GM10248 (cell line): ENCODE measurements around the gene EPB41.

Experiments used
- CTCF ChIA-PET: fragments of 300-600 bp; sonication (Branson Sonifier 250); formaldehyde crosslinking; extraction: SDS; loops from one replicate; lab custom pipeline; 2021; ENCODE audit warnings: antibody characterized with exemption; lab: Yijun Ruan, JAX
- POLR2A ChIA-PET: fragments of 350-650 bp; sonication (Branson Sonifier 250); formaldehyde crosslinking; extraction: SDS; loops from one replicate; lab custom pipeline; 2020; ENCODE audit warnings: antibody characterized with exemption; lab: Yijun Ruan, JAX
- DNase-seq: peaks from one replicate; pipeline ENCODE4 v3.0.0; 2012; ENCODE audit errors: extremely low spot score
- TF ChIP-seq, protein P1 (sequence below): IDR thresholded peaks from 2 replicates; pipeline ENCODE4 v1.5.1; 2012; ENCODE audit warnings: mild to moderate bottlenecking, low read depth; ENCODE audit errors: extremely low read depth, missing control alignments, control extremely low read depth

The EPB41 gene

DNA sequence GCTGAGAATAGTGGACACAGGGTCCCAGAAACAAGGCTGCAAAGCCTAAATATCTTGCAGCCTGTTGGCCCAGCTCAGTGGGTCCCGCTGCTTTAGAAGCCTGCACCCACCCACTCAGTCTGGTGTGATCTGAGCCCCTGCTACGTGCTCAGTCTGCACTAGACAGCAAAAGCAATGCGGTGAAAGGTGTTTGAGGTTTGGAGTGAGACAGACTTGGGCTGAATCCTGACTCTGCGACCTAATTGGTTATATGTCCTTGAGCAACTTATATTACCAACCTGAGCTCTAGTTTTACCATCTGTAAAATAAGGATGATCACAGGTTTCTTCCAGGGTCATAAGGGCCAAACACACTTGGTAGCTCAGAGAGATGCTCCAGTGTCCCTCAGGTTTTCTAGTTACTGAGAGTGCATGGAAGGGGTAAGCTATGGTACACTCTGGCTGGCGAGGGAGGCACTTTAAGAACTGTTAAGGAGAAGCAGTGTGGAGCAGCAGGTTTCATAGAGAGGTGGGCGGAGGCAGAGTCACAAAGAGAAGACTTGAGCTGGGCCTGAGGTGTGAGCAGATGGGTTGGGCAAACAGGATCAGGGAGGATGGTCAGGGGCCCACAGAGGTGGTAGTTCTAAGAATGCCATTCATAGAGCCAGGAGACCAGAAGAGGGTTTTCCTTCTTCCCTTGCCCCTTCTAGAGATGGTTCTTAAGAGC is 199.2 kb downstream of the EPB41 start:
- POLR2A ChIA-PET = no interaction called here
- TF ChIP-seq, protein P1, sequence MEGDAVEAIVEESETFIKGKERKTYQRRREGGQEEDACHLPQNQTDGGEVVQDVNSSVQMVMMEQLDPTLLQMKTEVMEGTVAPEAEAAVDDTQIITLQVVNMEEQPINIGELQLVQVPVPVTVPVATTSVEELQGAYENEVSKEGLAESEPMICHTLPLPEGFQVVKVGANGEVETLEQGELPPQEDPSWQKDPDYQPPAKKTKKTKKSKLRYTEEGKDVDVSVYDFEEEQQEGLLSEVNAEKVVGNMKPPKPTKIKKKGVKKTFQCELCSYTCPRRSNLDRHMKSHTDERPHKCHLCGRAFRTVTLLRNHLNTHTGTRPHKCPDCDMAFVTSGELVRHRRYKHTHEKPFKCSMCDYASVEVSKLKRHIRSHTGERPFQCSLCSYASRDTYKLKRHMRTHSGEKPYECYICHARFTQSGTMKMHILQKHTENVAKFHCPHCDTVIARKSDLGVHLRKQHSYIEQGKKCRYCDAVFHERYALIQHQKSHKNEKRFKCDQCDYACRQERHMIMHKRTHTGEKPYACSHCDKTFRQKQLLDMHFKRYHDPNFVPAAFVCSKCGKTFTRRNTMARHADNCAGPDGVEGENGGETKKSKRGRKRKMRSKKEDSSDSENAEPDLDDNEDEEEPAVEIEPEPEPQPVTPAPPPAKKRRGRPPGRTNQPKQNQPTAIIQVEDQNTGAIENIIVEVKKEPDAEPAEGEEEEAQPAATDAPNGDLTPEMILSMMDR = no peak
- CTCF ChIA-PET = interaction anchor here (1.1 to 1.3 kb wide), 2 partner anchors 11 to 22 kb away, joined by 3 read pairs; no protein-coding TSS in a partner anchor
- no peak for DNase-seq

DNA sequence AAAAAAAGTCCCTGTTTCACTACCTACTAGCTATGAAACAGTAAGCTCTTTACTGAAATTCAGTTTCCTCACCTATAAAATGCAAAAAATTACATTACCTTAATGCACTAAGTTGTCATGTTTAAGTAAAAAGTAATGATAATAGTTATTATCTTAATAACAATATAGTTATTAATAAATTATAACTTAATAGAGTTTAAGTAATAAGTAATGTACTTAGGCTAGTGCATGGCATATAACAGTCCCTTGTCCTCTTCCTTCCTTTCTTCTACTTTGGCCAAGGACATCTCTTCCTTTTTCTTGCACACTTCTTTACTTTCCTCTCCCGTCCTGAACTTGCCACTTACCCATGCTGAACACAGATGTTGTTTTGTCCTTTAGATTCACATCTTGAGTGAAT is 200.3 kb downstream of the EPB41 start:
- TF ChIP-seq, protein P1 = no peak
- no peak for DNase-seq
- POLR2A ChIA-PET = no interaction called here
- CTCF ChIA-PET = interaction anchor here (1.1 kb wide), 1 partner anchor 30 kb away, joined by 3 read pairs; no protein-coding TSS in a partner anchor

DNA sequence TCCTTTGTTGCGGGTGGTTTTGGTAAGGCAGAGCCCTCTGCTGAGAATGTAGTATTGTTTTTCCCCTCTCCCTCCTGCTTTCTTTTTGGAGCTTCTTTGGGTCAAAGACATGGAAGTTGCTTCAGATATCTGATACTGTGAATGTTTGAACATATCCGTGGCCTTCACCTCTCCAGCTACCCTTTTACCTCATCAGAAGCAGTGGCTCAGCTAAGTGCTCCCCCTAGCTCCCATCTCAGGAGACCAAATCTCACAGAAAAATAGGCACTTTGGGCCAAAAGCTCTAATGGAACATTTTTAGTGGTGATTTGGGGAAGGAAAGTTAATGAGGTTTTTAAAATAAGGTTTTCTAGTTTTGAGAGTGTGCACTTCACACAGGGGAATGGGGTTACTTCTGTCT is 203.0 kb downstream of the EPB41 start:
- TF ChIP-seq, protein P1 = no peak
- POLR2A ChIA-PET = interaction anchor here (0.6 kb wide), 1 partner anchor 70 kb away, joined by 7 read pairs; no protein-coding TSS in a partner anchor
- CTCF ChIA-PET = interaction anchor here (1.3 to 1.8 kb wide), 2 partner anchors 85 to 240 kb away, joined by 4 to 10 read pairs; no protein-coding TSS in a partner anchor
- no peak for DNase-seq

DNA sequence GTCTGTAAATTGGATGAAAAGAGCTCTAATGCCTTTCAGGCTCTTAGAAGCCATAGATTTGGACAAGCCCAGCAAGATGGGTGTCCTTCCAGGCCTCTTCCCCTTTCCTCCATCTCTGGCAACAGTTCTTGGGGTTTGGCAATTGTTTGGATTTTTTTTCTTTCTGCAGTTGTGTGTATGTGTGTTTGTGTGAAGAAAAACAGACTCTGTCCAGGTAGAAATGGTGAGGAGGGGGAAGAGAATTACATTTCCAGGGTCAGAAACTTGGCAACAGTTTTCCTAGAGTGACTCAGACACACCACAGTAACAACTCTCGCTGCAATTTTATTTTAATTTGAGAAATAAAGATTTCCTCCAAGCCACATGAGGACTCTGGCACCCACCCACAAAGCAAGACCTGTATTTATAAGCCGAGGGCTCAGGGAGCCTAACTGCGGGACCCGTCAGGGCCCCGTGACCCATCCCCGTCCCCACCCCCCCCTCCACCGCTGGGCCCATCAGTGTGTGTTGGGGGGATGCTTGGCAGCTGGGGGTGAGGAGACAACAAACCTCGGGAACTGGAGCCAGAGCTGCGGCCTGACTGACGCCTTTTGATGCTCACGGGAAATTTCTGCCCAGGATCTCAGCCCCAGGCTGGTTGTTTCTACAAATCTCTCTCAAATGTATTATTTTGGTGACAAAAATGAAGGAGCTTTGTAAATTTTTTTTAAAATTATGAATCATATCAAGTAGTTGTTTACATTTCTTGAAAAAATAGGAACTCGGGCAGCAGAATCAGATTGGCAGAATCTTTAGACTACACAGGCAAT is 205.0 kb downstream of the EPB41 start:
- ChIA-PET CTCF (interaction anchor here (1.2 to 1.9 kb wide), 5 partner anchors 10 to 63 kb away, joined by 3 to 5 read pairs (median 4); partner anchors contain the start of gene SRSF4), POLR2A (no interaction called here)
- DNase-seq = no peak
- TF ChIP-seq, protein P1 = no peak

DNA sequence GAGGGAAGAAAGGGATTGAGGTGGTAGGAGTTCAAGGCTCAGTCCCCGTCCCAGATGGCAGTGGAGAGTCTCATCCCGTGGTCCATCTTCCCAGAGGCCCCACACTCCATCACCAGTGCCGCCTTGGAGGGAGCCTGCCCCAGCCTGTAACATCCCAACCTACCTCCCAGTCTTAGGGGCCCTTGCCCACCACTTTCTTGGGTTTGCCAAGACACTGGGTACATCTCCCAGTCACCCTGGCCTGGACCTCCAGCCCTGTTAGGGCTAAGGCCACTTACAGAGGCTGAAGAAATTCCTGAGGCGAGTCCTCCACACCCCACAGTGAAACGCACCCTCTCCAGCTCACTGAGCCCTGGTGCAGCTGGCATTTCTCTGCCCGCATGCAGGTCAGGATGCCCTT is 206.0 kb downstream of the EPB41 start:
- CTCF ChIA-PET = interaction anchor here (0.9 to 2.4 kb wide), 5 partner anchors 8 to 18 kb away, joined by 3 to 7 read pairs (median 5); no protein-coding TSS in a partner anchor

More for the DNA sequence above, 206.0 kb downstream of the EPB41 start:
- TF ChIP-seq, protein P1 = no peak
- POLR2A ChIA-PET = no interaction called here
- no peak for DNase-seq
